AG09319 (cell line): ENCODE data around the gene CCDC91.

ENCODE experiments used
- DNase-seq: peaks from one replicate; pipeline ENCODE4 v3.0.0-alpha.2; 2010; ENCODE audit warnings: low read depth; ENCODE audit errors: extremely low read depth
- TF ChIP-seq, protein P1 (sequence below): IDR thresholded peaks from 2 replicates; pipeline ENCODE4 v1.5.1; 2011; ENCODE audit warnings: low read depth, mild to moderate bottlenecking, inconsistent platforms, low read length, moderate library complexity

Gene CCDC91

GRCh38 chr12:28568704-28569103 lies 378.4 kb downstream of the CCDC91 start:
- peak; percentile 75 for DNase-seq
- TF ChIP-seq, protein P1, sequence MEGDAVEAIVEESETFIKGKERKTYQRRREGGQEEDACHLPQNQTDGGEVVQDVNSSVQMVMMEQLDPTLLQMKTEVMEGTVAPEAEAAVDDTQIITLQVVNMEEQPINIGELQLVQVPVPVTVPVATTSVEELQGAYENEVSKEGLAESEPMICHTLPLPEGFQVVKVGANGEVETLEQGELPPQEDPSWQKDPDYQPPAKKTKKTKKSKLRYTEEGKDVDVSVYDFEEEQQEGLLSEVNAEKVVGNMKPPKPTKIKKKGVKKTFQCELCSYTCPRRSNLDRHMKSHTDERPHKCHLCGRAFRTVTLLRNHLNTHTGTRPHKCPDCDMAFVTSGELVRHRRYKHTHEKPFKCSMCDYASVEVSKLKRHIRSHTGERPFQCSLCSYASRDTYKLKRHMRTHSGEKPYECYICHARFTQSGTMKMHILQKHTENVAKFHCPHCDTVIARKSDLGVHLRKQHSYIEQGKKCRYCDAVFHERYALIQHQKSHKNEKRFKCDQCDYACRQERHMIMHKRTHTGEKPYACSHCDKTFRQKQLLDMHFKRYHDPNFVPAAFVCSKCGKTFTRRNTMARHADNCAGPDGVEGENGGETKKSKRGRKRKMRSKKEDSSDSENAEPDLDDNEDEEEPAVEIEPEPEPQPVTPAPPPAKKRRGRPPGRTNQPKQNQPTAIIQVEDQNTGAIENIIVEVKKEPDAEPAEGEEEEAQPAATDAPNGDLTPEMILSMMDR: no peak

DNA sequence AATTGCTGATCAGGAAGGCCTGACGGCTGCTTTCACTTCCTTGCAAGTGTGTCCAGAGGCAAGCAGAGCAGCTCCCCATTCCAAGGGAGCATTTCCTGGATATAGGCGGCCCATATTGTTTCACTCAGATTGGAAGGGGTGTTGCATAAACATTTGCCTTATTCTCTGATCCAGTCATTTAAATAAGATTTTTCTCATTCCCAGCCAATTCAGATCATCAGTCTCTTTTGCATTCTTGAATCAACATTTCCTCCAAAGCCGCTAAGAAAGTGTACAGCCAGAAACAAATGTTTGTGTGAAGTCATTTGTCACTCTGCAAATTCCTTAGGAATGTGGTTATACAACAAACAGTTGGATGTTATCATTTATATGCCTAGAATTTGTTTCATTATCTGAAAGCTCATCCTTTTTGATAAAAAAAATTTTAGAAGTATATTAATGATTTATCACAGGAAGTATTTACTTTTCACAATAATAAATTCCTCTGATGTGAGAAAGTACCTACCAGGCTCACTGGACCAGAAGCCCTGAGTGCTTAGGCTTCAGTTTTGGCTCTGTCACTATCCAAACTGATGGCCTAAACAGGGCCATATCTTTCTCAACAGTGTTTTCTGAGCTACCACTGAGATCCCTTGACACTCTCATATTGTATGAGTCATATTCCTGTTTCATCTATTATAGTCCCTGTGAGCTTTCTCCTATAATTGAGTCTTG lies 379.6 kb downstream of the CCDC91 start:
- DNase-seq: peak; percentile 78
- TF ChIP-seq, protein P1: no peak

DNA sequence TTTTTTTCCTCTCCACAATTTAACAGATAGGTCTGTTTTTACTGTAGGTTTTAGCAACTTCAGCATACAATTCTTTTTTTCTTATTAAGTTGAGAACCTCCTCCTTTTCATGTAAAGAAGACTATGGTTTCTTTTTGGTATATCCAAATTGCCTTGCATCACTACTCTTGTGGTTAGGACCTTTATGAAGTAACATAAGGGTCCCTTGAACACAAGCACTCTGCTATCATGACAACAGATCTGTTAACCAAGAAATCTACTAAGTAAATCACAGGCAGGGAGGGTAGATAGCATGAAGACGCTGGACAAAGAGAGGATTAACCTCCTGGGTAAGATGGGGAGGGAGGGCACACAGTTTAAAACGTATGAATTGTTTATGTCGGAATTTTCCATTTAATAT lies 380.6 kb downstream of the CCDC91 start:
- TF ChIP-seq, protein P1: no peak
- no peak for DNase-seq

DNA sequence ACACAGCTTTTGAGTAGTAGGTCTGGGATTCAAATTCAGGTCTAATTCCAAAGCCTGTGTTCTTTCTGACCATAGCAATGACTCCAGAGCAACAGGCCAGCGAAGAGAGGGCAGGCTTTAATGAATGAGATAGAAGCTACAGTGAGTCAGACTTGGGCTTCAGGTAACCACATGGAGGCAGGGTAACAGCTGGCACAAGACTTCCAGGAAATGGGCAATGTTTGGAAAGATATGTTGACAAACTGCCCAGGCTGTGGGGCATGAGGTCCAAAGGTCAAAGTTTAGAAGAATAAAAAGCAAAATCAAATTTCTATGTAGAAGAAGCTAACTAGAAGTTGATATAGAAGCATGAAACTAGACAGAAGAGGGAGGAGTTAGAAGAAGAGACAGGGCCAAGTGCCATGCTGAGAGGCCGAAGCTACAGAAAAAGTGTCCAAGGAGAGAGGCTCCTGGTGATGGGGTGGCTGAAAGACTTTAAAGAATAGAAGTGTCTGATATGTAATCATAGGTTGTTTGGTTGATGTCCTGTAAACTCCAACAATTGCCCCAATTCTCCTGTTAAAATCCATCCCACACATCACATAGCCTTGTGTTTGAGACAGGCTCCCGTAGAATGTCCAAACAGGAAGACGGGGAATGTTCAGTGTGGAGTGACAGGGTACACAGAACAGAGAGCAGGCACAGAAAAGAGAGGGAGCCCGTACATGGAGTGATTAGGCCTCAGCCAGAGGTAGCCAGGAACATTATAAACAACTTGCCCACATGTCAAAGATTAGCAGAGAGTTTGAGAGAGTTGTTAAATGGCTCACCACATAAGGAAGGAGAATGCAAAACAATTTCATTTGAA lies 384.7 kb downstream of the CCDC91 start:
- no peak for DNase-seq
- TF ChIP-seq, protein P1: no peak

GRCh38 chr12:28575593-28576205 lies 385.4 kb downstream of the CCDC91 start:
- TF ChIP-seq, protein P1: no peak
- DNase-seq: no peak

GRCh38 chr12:28578361-28578760 lies 388.1 kb downstream of the CCDC91 start:
- TF ChIP-seq, protein P1: no peak
- peak; percentile 36 for DNase-seq

GRCh38 chr12:28578833-28579252 lies 388.6 kb downstream of the CCDC91 start:
- DNase-seq: no peak
- TF ChIP-seq, protein P1: no peak
